NCI-H2081 treated with DMSO at 0.1 percent for 48 hours (cell line): ENCODE measurements around the gene SLC17A5.
A peak's percentile ranks its signal among the peaks of the same experiment; 100 is the strongest.
"Not testable (repeated sequence)": the region's sequence is repeated elsewhere in the genome, so short reads cannot be mapped to it uniquely, and the experiment has no call there.

ENCODE experiments used
- DNase-seq: peaks from one replicate; lab custom pipeline; 2025; lab: John Stamatoyannopoulos, UW

SLC17A5 gene

DNA sequence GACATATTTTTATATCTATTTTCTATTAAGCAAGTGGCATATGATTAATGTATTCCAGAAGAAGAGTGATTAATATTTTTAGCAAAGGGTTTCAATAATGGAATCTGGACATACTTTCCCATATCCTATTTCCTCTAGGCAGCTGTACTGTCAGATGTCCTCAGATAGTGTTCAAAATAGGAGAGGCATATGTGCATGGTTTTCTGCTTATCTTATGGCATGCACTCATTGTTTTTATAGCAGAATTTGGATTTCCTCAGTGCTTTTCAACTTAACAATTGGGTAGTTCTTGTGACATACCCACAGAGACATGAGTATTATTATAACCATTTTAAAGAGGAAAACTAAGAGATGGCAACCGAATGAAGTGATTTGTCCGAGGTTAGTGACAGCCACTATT is 12.6 kb upstream of the SLC17A5 start:
- no peak for DNase-seq

DNA sequence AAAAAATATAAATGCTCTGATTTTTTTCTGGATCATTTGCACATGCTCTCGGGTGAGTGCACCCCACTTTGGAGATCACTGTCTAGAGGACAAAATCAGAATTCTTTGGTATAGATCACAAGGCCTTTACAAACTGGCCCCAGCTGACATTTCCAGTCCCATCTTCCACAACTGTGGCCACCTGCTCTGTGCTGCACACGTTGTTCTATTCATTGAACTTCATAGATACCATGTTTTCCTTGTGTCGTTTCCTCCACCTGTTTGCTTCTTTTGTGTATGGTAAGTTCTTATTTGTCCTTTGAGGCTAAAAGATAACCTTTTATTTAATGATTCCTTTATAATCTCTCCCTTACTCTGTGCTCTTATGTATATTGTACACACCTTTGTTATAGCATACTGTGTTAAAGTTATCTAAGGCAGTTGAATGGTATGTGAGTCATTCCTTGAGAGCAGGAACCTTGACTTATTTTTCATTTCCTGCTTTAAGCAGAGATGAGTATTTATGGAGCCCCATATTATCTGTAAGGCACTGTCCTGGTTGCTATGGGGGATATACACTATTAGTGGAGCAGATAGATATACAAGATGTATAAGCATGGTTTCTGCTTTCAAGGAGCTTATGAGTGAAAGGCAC is 12.0 kb upstream of the SLC17A5 start:
- DNase-seq = no peak

GRCh38 chr6:73664701-73665100 is 10.9 kb upstream of the SLC17A5 start:
- DNase-seq = no peak

DNA sequence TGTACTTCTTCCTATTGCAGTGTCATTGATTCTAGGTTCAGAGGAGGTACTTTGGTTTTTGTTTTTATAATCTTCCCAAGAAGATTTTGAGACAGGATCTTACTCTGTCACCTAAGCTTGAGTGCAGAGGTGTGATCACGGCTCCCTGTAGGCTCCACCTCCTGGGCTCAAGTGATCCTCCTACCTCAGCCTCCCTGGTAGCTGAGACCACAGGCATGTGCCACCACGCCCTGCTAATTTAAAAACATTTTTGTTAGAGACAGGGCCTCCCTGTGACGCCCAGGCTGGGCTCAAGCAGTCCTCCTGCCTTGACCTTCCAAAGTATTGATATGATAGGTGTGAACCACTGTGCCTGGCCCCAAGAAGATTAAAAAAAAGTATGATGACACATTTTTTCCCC is 3.4 kb upstream of the SLC17A5 start:
- no peak for DNase-seq

GRCh38 chr6:73656531-73657145 is 2.8 kb upstream of the SLC17A5 start:
- no peak for DNase-seq

DNA sequence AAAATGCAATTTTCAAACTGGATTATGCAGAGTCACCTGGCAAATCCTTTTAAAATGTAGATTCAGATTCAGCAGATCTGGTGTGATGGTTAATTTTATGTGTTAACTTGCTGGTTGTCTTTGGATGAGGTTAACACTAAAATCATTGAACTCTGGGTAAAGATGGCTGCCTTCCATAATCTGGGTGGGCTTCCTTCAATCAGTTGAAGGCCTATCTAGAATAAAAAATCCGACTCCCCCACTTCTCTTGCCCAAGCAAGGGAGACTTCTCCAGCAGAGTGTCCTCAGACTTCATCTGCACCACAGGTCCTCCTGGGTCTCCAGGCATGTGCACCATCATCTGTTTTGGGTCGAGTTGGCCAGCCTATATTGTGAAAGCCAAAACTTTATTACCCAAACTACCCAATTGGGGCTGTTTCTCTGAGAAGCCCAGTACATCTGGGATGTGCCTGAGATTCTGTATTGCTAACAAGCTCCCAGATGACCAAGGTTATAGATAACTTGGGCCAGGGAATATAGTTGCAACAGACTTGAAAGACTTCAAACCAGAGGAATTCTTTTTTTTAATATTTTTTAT is 1.6 kb upstream of the SLC17A5 start:
- no peak for DNase-seq

DNA sequence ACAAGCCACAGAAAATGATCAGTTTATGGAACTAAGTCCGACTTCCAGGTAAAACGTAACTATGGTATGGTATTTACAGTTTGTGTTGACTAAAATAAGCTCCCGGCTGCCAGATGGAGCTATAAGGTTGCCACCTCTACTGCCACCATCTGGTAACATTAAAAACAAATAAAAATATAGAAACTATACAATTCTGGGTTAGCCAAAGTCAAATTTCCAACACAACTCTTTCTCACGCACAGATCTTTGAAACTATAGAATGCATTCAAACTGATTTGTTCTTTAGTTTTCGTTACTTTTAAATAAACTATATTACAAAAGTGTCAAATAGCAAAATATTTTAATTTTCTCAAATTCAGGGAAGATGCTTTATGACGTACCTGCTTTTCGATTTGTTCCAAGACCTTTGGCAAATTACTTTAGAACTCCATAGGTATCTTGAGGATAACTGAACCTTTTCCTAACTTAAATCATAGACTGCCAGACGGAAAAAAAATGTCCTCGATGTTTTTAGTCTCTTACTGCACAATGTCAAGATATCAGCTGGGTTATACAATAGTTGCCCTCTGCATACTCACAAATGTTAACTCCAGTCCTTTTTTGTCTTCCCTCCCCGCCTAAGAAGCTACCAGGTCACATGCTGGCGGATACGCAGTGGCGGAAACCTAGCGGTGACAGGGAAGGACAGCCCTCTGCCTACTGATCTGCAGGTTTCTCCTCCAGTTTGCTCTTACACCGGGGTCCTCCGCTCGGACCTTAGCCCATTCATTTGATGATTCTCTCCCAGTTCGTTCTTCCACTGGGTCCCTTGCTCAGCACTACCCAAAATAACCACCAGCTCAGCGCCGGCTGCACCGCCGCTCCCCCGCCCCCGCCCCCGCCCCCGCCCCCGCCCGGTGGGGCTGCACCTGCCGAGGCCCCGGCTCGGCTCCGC is 888 bp downstream of the SLC17A5 start:
- peak; percentile 19 for DNase-seq

DNA sequence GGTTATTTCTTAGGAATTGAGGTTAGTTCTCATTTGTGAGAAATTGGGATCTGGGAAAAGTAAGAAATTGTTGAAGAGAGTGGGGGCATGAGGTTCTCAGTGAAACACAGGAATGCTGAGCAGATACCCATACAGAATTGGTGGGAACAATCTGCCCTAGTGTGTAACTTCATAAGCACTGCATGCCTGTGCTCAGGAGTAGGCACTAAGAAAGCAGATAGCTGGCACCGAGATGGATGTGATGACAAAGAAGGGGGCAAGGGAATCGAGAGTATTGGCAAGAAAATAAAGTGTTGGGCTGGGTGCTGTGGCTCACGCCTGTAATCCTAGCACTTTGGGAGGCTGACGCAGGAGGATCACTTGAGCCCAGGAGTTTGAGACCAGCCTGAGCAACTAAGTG is 4.0 kb downstream of the SLC17A5 start:
- no peak for DNase-seq

GRCh38 chr6:73648166-73648565 is 5.6 kb downstream of the SLC17A5 start:
- no peak for DNase-seq

DNA sequence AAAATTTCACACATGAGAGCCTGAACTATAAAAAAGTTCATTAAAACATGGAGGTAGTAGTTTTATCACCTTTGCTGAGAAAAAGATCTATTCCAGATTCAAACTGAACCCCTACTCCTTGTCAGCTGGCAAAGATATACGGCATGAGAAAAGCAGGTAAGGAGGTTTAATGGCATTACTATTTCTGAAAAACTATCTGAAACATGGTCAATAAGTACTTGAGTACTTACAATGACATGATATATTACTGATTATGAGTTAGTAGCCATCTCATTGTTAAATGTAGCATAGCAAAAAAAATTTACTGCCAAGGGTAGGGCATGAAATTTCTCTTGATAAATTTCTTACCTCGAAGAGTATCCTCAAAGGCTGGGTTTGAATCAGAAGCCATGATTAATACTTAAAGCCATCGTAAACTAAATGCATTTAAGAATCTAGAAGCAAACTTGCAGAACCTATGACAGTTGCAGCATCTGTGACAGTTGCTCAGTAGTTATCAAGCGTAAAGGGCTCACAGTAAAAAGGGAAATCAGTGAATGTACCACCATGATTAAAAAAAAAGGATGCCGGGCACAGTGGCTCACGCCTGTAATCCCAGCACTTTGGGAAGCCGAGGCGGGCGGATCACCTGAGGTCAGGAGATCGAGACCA is 8.7 kb downstream of the SLC17A5 start:
- DNase-seq = no peak

- no peak for DNase-seq
Observed at GRCh38 chr6:73644030-73644429, 9.8 kb downstream of the SLC17A5 start.

GRCh38 chr6:73642530-73642929 is 11.3 kb downstream of the SLC17A5 start:
- no peak for DNase-seq

DNA sequence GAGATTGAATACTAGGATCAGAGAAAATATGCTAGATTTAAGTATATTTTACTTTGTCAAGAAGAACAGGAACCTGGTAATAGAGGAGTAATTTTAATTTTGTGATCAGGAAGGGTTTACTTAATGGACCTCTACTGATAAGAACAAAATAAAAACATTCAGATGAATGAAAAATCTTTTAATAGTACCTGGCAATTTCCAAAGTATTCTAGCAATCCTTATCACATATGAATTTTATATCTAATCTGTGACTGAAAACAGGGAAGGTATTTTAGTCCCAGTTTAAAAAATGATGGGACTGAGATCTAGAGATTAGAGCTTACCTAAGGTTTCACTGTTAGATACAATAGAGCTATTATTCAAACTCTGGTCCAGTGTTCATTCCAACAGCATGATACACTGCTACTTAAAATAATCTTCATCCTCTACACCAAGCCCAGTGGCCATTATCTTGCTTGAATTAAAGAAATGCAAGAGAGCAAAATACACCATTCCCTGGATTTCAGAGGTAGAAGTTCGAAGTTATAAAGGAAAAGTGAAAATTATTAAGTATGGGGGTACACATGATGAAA is 13.5 kb downstream of the SLC17A5 start:
- no peak for DNase-seq

DNA sequence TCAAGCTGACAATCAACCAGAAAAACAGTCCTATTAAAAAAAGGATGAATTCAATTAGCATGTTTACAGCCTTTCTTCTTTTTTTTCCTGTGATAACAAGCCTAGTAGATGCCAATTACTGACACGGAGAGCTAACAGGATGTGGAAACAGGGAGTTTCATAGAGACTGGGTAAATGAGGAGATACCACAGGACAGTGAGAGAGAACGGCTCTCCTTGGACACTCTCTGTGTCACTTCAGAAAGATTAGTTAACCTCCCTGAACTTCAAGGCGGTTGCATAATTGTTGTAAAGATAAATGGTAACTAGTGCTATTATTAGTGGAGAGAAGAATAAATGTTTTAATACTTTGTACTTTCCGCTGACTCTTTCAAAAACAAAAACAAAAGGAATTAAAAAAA is 14.8 kb downstream of the SLC17A5 start:
- no peak for DNase-seq

- DNase-seq = no peak
Observed at GRCh38 chr6:73637404-73637803, 16.4 kb downstream of the SLC17A5 start.

DNA sequence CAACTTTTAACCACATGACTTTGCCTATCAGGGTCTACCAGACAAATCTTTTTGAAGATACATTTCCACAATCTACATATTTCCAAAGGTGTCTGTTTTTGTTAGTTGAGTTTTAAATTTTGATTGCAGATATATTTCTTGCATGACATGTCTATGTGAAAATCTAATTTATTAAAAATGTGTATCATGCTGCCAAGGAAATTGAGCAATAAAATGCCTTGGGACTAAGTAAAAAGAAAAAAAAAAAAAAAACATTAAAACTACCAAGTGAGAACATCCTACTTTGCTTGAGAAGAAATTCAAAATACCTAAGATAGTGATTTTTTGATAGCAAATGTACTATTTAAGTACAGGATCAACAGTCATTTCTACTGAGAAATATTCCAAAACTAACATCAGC is 17.7 kb downstream of the SLC17A5 start:
- no peak for DNase-seq

GRCh38 chr6:73632346-73632745 is 21.4 kb downstream of the SLC17A5 start:
- no peak for DNase-seq

GRCh38 chr6:73631849-73632248 is 21.9 kb downstream of the SLC17A5 start:
- DNase-seq = no peak

- no peak for DNase-seq
Observed at GRCh38 chr6:73630401-73630800, 23.4 kb downstream of the SLC17A5 start.

GRCh38 chr6:73624896-73625295 is 28.9 kb downstream of the SLC17A5 start:
- no peak for DNase-seq

DNA sequence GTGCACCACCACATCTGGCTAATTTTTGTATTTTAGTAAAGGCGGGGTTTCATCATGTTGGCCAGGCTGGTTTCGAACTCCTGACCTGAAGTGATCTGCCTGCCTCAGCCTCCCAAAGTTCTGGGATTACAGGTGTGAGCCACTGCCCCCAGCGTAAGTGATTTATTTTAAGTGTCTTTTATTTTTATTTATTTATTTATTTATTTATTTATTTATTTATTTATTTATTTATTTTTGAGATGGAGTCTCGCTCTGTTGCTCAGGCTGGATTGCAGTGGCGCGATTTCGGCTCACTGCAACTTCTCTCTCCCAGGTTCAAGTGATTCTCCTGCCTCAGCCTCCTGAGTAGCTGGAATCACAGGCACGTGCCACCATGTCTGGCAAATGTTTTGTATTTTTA is 30.3 kb downstream of the SLC17A5 start:
- not testable (repeated sequence) for DNase-seq

DNA sequence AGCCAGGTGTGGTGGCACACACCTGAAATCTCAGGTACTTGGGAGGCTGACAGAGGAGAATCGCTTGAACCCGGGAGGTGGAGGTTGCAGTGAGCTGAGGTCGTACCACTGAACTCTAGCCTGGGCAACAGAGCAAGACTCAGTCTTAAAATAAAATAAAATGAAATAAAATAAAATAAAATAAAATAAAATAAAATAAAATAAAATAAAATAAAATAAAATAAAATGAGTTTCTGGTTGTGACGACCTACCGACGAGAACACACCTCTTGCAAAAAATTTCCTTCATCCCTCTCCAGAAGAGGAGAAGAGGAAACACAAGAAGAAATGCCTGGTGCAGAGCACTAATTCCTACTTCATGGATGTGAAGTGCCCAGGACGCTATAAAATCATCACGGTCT is 35.7 kb downstream of the SLC17A5 start:
- DNase-seq = not testable (repeated sequence)
